GM12865 (cell line): ENCODE results near the gene FGF22.

Source experiments
- DNase-seq: peaks from one replicate; pipeline ENCODE4 v3.0.0; 2010; ENCODE audit warnings: low read depth
- H3K4me3 ChIP-seq: 2 replicates; pipeline ENCODE4 v1.5.1; 2011; ENCODE audit warnings: mild to moderate bottlenecking, low read depth, low read length, control low read depth
- TF ChIP-seq, protein P1 (sequence below): IDR thresholded peaks from 2 replicates; pipeline ENCODE4 v1.5.1; 2011; ENCODE audit warnings: low read length, control low read depth, low read depth, inconsistent platforms; ENCODE audit not compliant: insufficient read depth; ENCODE audit errors: missing control alignments

FGF22 gene

DNA sequence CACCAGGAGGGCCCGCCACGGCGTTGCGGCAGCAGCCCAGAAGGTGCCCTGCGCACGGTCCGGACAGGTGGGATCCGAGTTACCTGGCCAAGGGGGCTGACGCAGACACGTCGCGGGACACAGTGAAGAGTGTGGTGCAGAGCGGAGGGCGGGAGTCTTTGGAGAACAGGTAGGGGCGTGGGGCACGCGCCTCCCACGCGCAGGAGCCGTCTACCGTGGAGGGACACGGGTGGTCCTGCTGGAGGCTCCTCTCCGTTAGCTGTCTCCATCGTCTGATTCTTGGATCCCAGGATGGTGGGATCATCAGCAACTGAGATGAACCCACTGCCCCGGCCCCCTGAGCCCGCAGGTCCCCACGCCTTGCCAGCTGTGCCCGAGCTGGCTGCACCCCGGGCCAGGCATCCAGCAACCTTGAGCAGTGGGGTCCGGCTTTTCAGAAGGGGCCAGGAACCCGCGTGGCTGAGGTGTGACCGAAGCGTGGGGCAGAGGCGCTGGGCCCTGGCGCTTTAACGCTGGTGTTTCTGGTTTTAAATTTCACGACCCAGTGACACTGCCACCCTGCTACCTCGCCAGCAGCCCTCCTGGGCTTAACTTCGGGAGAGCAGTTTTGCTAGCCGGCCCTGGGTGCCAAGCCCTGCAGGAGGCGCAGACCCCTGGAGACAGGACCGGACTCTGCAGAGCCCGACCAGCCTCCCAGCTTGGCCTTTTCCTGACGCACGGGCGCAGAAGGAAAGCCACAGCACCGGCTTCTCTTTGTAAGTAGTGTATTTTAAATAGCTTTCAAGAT, 7.3 kb downstream of the FGF22 start:
- TF ChIP-seq, protein P1, sequence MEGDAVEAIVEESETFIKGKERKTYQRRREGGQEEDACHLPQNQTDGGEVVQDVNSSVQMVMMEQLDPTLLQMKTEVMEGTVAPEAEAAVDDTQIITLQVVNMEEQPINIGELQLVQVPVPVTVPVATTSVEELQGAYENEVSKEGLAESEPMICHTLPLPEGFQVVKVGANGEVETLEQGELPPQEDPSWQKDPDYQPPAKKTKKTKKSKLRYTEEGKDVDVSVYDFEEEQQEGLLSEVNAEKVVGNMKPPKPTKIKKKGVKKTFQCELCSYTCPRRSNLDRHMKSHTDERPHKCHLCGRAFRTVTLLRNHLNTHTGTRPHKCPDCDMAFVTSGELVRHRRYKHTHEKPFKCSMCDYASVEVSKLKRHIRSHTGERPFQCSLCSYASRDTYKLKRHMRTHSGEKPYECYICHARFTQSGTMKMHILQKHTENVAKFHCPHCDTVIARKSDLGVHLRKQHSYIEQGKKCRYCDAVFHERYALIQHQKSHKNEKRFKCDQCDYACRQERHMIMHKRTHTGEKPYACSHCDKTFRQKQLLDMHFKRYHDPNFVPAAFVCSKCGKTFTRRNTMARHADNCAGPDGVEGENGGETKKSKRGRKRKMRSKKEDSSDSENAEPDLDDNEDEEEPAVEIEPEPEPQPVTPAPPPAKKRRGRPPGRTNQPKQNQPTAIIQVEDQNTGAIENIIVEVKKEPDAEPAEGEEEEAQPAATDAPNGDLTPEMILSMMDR, result no peak
- H3K4me3 ChIP-seq, result no peak overlapping the region
- DNase-seq, result no peak

DNA sequence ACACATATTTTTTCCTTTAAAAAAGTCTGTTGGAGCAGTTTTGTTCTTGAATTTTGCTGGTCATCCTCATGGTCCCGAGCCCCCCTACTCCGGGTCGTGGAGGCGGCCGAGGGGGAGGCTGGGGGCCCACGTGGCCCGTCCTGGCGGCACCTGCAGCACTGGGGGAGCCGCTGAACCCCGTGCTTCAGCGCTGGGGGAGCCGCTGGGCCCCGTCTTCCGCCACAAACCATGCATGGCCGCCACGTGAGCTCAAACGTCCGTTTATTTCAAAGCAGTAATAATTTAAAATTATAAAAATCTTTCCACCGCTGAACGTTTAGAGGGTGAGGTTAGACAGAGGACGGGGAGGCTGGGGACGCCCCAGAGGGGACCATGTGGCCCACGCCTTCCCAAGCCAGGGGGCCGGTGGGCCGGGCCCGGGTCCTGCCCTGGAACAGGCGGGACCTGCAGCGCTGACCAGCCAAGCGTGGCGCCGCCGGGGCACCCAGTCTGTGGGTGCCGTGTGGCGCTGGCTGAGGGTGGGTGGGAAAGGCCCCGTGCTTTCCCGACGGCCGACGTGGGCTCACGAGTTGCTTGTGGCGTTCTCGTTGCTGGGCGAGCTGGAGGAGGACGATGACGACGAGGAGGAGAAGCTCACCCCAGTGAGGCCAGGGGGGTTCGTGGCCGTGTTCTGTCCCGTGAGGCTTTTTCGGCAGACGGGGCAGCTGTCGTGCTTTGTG, 8.0 kb downstream of the FGF22 start:
- TF ChIP-seq, protein P1, result no peak
- DNase-seq, result no peak
- no peak overlapping the region for H3K4me3 ChIP-seq

DNA sequence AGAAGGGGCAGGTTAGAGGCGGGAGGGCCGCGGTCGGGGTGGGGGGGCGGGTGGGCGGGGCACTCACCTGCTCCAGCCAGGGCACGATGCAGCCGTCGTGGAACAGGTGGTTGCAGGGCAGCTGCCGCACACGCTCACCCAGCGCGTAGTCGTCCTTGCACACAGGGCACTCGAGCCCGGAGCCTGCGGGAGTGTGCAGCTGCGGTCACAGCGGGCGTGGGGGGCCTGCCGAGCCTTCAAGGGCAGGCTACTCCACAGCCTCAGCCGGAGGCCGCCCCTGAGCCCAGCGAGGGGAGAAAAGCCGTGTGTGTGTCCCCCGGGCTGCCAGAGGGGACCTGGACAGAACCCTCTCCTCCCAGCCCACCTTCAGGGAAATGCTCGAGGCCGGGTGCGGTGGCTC, 8.6 kb downstream of the FGF22 start:
- H3K4me3 ChIP-seq, result no peak overlapping the region
- no peak for DNase-seq
- TF ChIP-seq, protein P1, result no peak

DNA sequence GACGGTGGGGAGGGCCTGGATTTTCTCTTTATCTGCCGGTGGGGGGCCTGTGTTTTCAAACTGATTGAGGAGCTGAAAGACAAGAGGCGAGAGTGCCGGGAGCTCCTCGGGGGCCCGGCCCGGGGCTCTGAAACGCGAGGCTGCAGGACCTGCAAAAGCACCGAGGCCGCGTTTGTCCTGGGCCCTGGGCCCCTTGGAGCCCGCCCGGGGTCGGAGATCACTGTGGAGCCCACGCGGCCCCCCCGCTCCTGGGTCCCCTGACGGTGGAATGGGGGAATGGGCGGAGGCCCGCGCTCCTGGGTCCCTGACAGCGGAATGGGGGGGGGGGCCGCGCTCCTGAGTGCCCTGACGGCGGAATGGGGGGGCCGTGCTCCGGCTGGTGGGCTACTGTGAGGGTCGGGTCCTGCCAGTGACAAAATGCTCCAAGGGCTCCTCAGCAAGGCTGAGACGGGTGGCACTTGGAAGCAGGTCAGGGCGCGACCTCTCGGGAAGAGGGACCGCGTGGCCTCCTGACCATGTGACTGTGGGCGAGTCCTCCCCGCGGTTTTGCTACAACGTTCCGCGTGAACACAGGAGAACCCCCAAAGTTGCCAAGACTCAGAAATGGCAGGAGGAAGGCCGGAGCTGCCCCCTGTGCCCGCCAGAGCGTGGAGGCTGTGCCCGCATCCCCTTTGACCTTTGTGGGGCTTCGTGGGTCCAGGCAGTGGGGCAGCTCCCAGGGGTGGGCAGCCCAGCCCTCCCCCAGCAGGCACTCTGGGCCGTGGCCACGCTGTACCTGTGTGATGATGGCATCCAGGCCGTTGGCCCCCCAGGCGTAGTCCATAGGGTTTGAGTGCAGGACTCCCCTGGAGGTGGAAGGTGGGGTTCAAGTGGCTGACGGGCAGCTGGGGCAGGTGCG, 9.5 kb downstream of the FGF22 start:
- no peak for DNase-seq
- no peak overlapping the region for H3K4me3 ChIP-seq
- TF ChIP-seq, protein P1, result no peak

DNA sequence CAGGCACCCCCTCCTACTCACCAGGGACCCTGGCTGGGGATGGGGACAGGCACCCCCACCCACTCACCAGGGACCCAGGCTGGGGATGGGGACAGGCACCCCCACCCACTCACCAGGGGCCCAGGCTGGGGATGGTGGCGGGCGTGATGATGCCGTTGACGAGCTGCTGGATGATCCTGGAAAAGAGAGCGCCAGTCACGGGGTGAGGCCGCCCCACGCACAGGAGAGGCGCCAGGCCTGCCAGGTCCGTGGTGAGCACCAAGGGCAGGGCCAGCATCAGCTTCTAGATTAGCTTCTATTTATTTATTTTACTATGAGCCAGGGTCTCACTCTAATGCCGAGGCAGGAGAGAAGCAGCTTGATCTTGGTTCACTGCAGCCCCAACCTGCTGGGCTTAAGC, 10.4 kb downstream of the FGF22 start:
- TF ChIP-seq, protein P1, result no peak
- DNase-seq, result no peak
- H3K4me3 ChIP-seq, result no peak overlapping the region

DNA sequence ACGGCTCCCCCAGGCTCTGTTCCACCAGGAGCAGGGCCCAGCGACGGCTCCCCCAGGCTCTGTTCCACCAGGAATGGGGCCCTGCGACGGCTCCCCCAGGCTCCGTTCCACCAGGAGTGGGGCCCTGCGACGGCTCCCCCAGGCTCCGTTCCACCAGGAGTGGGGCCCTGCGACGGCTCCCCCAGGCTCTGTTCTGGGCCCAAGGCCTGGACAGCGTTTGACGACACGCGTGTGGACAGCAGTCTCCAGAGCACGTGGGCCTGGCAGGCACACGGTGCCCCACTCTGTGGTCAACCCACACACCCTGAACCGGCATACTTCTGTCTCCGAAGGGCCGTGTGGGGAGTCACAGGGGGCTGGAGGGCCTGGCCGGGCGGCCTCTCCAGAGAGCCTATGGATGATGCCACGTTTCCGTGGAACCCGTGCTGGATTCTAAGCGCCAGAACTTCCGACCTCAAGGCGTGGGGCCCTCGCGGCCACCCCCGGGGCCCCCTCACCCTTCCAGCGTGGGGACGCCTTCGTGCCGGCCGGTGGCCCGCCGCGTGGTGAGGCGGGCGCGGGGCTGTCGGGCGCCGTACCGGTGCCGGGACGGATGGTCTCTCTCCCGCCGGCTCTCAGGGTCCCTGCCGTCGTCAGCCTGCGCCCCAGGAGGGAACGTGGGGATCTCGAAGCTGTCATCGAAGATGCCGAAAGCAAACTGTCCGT, 11.6 kb downstream of the FGF22 start:
- H3K4me3 ChIP-seq, result no peak overlapping the region
- DNase-seq, result no peak
- TF ChIP-seq, protein P1, result no peak
